OCI-LY1 (cell line): ENCODE measurements around the gene ERAS.

ENCODE experiments used
- H2AFZ ChIP-seq: fragments of 200-600 bp; sonication (generic), shearing (Covaris generic); 2 replicates; pipeline ENCODE4 v1.6.0; 2014; ENCODE audit warnings: antibody characterized with exemption, mild to moderate bottlenecking, low read length
- H3F3A ChIP-seq: fragments of 200-600 bp; sonication (generic), shearing (Covaris generic); 2 replicates; pipeline ENCODE4 v1.6.0; 2014; ENCODE audit warnings: mild to moderate bottlenecking, antibody characterized with exemption, low read length, moderate library complexity; ENCODE audit not compliant: insufficient read depth
- H3K27ac ChIP-seq: fragments of 200-600 bp; sonication (generic); 2 replicates; pipeline ENCODE4 v1.5.1; 2014; ENCODE audit warnings: low read length, mixed run types, mild to moderate bottlenecking, low read depth; ENCODE audit not compliant: poor library complexity, severe bottlenecking
- H3K27me3 ChIP-seq: fragments of 200-600 bp; sonication (generic); 2 replicates; pipeline ENCODE4 v1.6.0; 2014; ENCODE audit warnings: antibody characterized with exemption, mild to moderate bottlenecking, low read length, moderate library complexity; ENCODE audit not compliant: insufficient read depth
- H3K36me3 ChIP-seq: fragments of 200-600 bp; sonication (generic); 2 replicates; pipeline ENCODE4 v1.6.1; 2014; ENCODE audit warnings: mild to moderate bottlenecking, antibody characterized with exemption, low read length, moderate library complexity, mixed read lengths; ENCODE audit not compliant: insufficient read depth
- H3K4me1 ChIP-seq: fragments of 200-600 bp; sonication (generic); 2 replicates; pipeline ENCODE4 v1.5.1; 2014; ENCODE audit warnings: mild to moderate bottlenecking, low read length, moderate library complexity; ENCODE audit not compliant: insufficient read depth, severe bottlenecking
- H3K4me2 ChIP-seq: fragments of 200-600 bp; sonication (generic), shearing (Covaris generic); 2 replicates; pipeline ENCODE4 v1.6.1; 2014; ENCODE audit warnings: low read length
- H3K4me3 ChIP-seq: fragments of 200-600 bp; sonication (generic); 2 replicates; pipeline ENCODE4 v1.5.1; 2014; ENCODE audit warnings: low read length, low read depth, mild to moderate bottlenecking, mixed read lengths; ENCODE audit not compliant: poor library complexity, severe bottlenecking
- H3K79me2 ChIP-seq: fragments of 200-600 bp; shearing (Covaris generic); 2 replicates; pipeline ENCODE4 v1.6.1; 2016; ENCODE audit warnings: mixed run types, low read length, mixed read lengths; ENCODE audit not compliant: insufficient read depth
- H3K9ac ChIP-seq: fragments of 200-600 bp; sonication (generic), shearing (Covaris generic); 2 replicates; pipeline ENCODE4 v1.6.1; 2014; ENCODE audit warnings: mild to moderate bottlenecking, low read length, mixed read lengths
- H3K9me2 ChIP-seq: fragments of 200-600 bp; sonication (generic), shearing (Covaris generic); 2 replicates; pipeline ENCODE4 v1.6.1; 2014; ENCODE audit warnings: low read depth, mild to moderate bottlenecking, low read length, mixed read lengths
- H3K9me3 ChIP-seq: fragments of 200-600 bp; shearing (Covaris generic); 2 replicates; pipeline ENCODE4 v1.6.1; 2014; ENCODE audit warnings: low read length, mixed read lengths
- H4K20me1 ChIP-seq: fragments of 200-600 bp; sonication (generic), shearing (Covaris generic); 2 replicates; pipeline ENCODE4 v1.6.0; 2016; ENCODE audit warnings: mild to moderate bottlenecking, low read length; ENCODE audit not compliant: insufficient read depth
- EZH2 ChIP-seq: fragments of 200-600 bp; sonication (generic), shearing (Covaris generic); IDR thresholded peaks from 2 replicates; pipeline ENCODE4 v1.8.0; 2017; ENCODE audit warnings: borderline replicate concordance, mixed run types, mild to moderate bottlenecking, antibody characterized with exemption, low read length, moderate library complexity, mixed read lengths
- TF ChIP-seq, protein P1 (sequence below): fragments of 200-600 bp; sonication (generic), shearing (Covaris generic); IDR thresholded peaks from 2 replicates; pipeline ENCODE4 v1.5.1; 2017; ENCODE audit warnings: mild to moderate bottlenecking, antibody characterized with exemption, low read length, moderate library complexity, mixed read lengths

Gene ERAS

DNA sequence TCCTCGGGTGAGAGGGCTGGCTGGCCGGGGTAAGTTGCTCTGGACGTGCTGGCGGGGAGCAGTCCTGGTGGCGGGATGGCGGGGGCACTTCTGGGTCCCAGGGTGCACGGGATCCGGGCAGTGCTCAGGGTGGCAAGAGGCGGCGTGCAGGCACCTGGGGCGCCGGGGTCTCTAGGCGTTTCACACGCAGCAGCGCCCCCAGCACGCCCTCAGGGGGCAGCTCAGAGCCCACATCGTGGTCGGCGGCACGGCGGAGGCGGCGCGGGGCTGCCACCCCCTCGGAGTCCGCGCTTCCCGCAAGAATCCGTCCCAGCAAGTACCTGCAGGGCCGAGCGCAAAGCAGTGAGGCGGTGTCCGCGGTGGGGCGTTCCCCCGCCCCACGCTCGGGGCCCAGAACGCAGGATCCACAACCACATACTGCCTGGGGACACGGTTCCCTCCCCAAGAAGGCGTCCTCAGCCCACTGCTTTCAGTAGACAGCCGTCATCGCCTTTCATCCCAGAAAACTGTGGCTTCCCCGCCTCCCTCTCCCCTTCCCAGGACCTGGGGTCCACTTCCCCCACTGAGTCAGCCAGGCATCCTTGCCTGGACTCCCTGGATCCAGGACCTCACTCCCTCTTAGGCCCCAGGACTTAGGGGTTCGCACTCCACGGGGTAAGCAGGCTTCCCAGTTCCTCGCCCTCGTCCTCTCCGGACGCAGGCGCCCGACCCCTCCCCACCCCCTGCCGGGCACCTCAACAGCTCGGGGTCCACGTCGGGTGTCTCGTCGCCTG lies 5.0 kb downstream of the ERAS start:
- no peaks in the 10 kb centered on the region for H3K9me3 ChIP-seq
- TF ChIP-seq EZH2: no peak
- TF ChIP-seq, protein P1, sequence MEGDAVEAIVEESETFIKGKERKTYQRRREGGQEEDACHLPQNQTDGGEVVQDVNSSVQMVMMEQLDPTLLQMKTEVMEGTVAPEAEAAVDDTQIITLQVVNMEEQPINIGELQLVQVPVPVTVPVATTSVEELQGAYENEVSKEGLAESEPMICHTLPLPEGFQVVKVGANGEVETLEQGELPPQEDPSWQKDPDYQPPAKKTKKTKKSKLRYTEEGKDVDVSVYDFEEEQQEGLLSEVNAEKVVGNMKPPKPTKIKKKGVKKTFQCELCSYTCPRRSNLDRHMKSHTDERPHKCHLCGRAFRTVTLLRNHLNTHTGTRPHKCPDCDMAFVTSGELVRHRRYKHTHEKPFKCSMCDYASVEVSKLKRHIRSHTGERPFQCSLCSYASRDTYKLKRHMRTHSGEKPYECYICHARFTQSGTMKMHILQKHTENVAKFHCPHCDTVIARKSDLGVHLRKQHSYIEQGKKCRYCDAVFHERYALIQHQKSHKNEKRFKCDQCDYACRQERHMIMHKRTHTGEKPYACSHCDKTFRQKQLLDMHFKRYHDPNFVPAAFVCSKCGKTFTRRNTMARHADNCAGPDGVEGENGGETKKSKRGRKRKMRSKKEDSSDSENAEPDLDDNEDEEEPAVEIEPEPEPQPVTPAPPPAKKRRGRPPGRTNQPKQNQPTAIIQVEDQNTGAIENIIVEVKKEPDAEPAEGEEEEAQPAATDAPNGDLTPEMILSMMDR: no peak
- H3K36me3 ChIP-seq: no peaks in the 10 kb centered on the region
- no peak overlapping the region for H2AFZ ChIP-seq
- H3K79me2 ChIP-seq: no peaks in the 10 kb centered on the region
- H3K4me2 ChIP-seq: no peak overlapping the region
- peaks cover 17% of the 10 kb centered on the region for H3K4me1 ChIP-seq
- no peaks in the 10 kb centered on the region for H3K27me3 ChIP-seq
- H3K4me3 ChIP-seq: no peak overlapping the region
- H3K9me2 ChIP-seq: no peaks in the 10 kb centered on the region
- H3K9ac ChIP-seq: no peak overlapping the region
- no peaks in the 10 kb centered on the region for H3F3A ChIP-seq
- H4K20me1 ChIP-seq: no peaks in the 10 kb centered on the region
- H3K27ac ChIP-seq: no peak overlapping the region

DNA sequence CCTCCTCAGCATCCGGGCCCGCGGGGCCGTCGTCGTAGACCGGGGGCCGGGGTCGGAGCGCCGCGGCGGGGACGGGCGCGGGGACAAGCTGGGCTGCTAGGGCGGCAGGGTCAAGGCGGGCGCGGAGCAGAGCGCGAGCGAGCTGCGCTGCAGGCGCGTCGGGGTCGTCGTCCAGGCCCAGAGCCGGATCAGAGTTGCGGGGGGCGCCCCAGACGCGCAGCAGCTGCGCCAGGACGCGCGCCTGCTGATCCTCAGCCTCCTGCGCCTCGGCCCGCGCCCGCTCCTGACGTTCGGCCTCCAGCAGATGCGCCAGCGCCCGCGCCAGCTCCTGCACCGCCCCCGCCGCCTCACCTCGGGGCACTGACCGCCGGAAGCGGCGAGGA lies 5.6 kb downstream of the ERAS start:
- no peak overlapping the region for H3K27ac ChIP-seq
- no peaks in the 10 kb centered on the region for H3K79me2 ChIP-seq
- no peak overlapping the region for H3K4me2 ChIP-seq
- H3F3A ChIP-seq: no peaks in the 10 kb centered on the region
- H2AFZ ChIP-seq: no peak overlapping the region
- TF ChIP-seq, protein P1: no peak
- no peak for TF ChIP-seq EZH2
- no peaks in the 10 kb centered on the region for H3K9me3 ChIP-seq
- H3K27me3 ChIP-seq: no peaks in the 10 kb centered on the region
- no peaks in the 10 kb centered on the region for H4K20me1 ChIP-seq
- H3K9ac ChIP-seq: no peak overlapping the region
- H3K4me1 ChIP-seq: peaks cover 17% of the 10 kb centered on the region
- no peak overlapping the region for H3K4me3 ChIP-seq
- no peaks in the 10 kb centered on the region for H3K9me2 ChIP-seq
- no peaks in the 10 kb centered on the region for H3K36me3 ChIP-seq

DNA sequence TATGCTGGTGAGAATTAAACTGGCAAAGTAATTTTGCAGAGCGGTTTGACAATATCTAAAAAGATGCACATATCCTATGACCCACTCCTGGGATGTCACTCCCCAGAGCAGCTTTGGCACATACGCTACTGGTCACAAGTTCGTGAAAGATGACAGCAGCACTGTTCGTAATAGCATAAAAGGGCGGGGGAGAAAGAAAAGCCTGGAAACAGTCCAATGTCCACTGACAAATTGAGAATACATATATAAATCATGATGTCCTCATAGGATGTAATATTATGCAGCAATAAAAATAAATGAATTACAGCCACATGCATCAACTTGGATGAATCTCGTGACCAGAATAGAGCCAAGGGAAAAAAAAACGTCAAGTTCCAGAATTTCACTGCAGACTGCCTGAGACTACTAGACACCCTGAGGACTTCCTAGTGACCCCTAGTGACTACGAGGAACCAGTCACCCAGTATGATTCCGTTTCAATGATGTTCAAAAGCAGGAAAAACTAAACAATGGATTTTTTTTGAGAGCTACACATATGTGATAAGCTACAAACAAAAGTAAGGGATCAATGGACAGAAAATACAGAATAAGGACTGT lies 7.3 kb downstream of the ERAS start:
- Histone ChIP-seq H3K27ac (no peak overlapping the region), H3K9ac (no peak overlapping the region), H3F3A (no peaks in the 10 kb centered on the region), H2AFZ (no peak overlapping the region), H3K9me2 (no peaks in the 10 kb centered on the region), H3K79me2 (no peaks in the 10 kb centered on the region), H3K27me3 (no peaks in the 10 kb centered on the region), H3K4me1 (peaks cover 17% of the 10 kb centered on the region), H3K36me3 (no peaks in the 10 kb centered on the region), H3K4me2 (peak overlapping the region; percentile 64; the same call in 1 of the 2 replicates), H4K20me1 (no peaks in the 10 kb centered on the region), H3K4me3 (peak overlapping the region; percentile 76), H3K9me3 (no peaks in the 10 kb centered on the region)
- TF ChIP-seq, protein P1: no peak
- no peak for TF ChIP-seq EZH2
